Effector memory CD8-positive, alpha-beta T cell (primary cell): ENCODE data around the gene DENND2C.

ENCODE experiments used
- ATAC-seq: fragments of 150-1000 bp; cut with Tn5 transposase; replicated peaks from 2 replicates; pipeline ENCODE4 v1.10.0; 2021; ENCODE audit warnings: mild to moderate bottlenecking, moderate library complexity
- DNase-seq, 3 experiments: peaks; one replicate each; pipeline ENCODE4 v3.0.0; 2021
- H3K27ac Mint-ChIP-seq, 2 donors: one replicate each; pipeline ENCODE4 v1.8.0; 2022; ENCODE audit warnings: mild to moderate bottlenecking in 2 of 2, mixed read lengths in 2 of 2, moderate library complexity in 2 of 2
- H3K27me3 Mint-ChIP-seq, 2 donors: one replicate each; pipeline ENCODE4 v1.8.0; 2022; ENCODE audit warnings: mixed read lengths in 2 of 2
- H3K36me3 Mint-ChIP-seq: one replicate; pipeline ENCODE4 v1.8.0; 2022; ENCODE audit warnings: mild to moderate bottlenecking, moderate library complexity, mixed read lengths; ENCODE audit not compliant: insufficient read depth
- H3K4me1 Mint-ChIP-seq, 2 donors: one replicate each; pipeline ENCODE4 v1.8.0; 2022; ENCODE audit warnings: low read depth in 2 of 2, mixed read lengths in 2 of 2
- H3K4me3 Mint-ChIP-seq, 2 donors: one replicate each; pipeline ENCODE4 v1.8.0; 2022; ENCODE audit warnings: mild to moderate bottlenecking in 2 of 2, mixed read lengths in 2 of 2, moderate library complexity in 2 of 2
- H3K9me3 Mint-ChIP-seq, 2 donors: one replicate each; pipeline ENCODE4 v1.8.0; 2022; ENCODE audit warnings: mixed read lengths in 2 of 2
- total RNA-seq, 9 experiments: gene quantifications; one replicate each; lab custom pipeline; 2026; lab: John Stamatoyannopoulos, UW

DENND2C gene, protein sequence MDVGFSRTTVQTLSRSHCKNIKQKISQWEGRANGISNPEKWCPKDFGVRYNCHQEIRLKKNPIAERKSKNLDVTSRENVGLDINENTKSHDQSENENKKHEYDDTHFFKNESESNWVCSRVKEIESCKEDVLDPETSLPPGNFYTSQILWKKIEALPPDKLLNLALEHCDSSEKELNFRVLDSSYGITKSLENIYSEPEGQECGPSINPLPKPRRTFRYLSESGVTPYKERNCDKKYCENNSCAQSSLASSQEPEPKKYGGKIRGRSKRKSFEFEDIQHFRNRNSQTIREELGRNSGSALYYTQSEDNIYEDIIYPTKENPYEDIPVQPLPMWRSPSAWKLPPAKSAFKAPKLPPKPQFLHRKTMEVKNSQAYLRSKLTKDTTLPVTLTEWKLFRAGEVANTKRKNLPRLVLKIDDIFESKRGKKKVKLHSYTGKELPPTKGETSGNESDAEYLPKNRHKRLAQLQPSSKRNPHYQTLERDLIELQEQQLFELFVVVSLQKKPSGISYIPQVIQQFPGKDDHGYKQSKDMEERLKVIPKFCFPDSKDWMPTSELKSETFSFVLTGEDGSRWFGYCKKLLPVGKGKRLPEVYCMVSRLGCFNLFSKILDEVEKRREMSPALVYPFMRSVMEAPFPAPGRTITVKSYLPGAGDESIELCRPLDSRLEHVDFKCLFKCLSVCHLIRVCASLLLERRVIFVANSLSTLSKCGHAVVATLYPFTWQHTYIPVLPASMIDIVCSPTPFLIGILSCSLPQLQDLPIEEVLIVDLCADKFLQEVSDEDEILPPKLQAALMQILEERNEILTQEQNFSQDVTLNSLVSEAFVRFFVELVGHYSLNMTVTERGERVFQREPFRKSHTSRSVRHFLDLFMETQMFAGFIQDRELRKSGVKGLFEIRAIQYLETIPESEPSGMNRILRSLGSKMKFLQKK
- total RNA-seq, result 0.91 to 3.7 (median 2.6) reads per million in 9 experiments

- peak; percentile 59 for ATAC-seq
- Mint-ChIP-seq H3K9me3 (no peaks in the 10 kb centered on the region), H3K27ac (peak within 1 kb of the TSS in 1 of 2 donors; percentile 62), H3K27me3 (peaks cover 4 to 13% of the 10 kb centered on the region in 2 donors), H3K4me1 (peaks cover 3 to 5% of the 10 kb centered on the region in 2 donors), H3K36me3 (peaks cover 5% of the 10 kb centered on the region), H3K4me3 (peak within 1 kb of the TSS; percentile 91 to 93)
- no peak for DNase-seq
Measured at GRCh38 chr1:114669562-114670082, at the start of gene DENND2C. Gene DENND2C, minus strand, starts transcription at chr1:114670049. Its CDS starts 44,065 bp downstream, at chr1:114625984.

- no peaks in the 10 kb centered on the region for H3K9me3 Mint-ChIP-seq
- H3K36me3 Mint-ChIP-seq, result peaks cover 78% of the 10 kb centered on the region
- H3K27ac Mint-ChIP-seq, result no peak overlapping the region
- ATAC-seq (no peak), DNase-seq (no peak)
- peaks cover 11 to 16% of the 10 kb centered on the region in 2 donors for H3K4me1 Mint-ChIP-seq
- no peaks in the 10 kb centered on the region for H3K27me3 Mint-ChIP-seq
- H3K4me3 Mint-ChIP-seq, result no peak overlapping the region
Measured at GRCh38 chr1:114719424-114719787, 49.6 kb upstream of the DENND2C start.

DNA sequence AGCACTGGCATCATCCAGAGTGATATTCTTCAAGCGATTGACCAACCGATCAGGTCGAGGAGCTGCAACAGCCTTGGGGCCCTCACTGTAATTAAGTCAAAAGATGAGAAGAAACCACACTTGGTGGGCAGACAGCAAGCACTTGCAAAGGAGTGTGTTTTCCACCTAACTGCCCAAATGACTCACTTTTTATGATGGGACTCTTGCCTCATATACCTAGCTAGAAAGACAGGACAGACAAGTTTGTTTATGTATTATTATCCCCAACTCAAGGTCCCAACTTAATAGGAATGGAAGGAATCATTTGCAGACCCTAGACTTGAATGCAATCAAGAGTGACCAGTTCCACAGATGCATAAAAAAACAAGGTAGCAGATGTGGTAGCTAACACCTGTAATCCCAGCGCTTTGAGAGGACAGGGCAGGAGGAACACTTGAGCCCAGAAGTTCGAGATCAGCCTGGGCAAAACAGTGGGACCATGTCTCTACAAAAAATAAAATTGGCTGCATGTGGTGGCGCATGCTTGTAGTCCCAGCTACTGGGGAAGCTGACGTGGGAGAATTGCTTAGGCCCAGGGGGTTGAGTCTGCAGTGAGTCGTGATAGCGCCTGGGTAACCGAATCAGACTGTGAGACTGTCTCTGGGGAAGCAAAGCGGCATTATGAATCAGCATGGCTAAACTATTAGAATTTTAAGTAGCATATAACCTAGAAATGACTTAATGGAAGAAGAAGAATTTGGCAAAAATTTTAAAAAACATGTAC, 49.0 kb upstream of the DENND2C start:
- peaks cover 11 to 20% of the 10 kb centered on the region in 2 donors for H3K4me1 Mint-ChIP-seq
- H3K36me3 Mint-ChIP-seq, result peaks cover 72% of the 10 kb centered on the region
- H3K27ac Mint-ChIP-seq, result peak overlapping the region in 1 of 2 donors; percentile 17
- H3K4me3 Mint-ChIP-seq, result no peak overlapping the region
- H3K9me3 Mint-ChIP-seq, result no peaks in the 10 kb centered on the region
- no peak for DNase-seq
- H3K27me3 Mint-ChIP-seq, result no peaks in the 10 kb centered on the region
- ATAC-seq, result no peak

DNA sequence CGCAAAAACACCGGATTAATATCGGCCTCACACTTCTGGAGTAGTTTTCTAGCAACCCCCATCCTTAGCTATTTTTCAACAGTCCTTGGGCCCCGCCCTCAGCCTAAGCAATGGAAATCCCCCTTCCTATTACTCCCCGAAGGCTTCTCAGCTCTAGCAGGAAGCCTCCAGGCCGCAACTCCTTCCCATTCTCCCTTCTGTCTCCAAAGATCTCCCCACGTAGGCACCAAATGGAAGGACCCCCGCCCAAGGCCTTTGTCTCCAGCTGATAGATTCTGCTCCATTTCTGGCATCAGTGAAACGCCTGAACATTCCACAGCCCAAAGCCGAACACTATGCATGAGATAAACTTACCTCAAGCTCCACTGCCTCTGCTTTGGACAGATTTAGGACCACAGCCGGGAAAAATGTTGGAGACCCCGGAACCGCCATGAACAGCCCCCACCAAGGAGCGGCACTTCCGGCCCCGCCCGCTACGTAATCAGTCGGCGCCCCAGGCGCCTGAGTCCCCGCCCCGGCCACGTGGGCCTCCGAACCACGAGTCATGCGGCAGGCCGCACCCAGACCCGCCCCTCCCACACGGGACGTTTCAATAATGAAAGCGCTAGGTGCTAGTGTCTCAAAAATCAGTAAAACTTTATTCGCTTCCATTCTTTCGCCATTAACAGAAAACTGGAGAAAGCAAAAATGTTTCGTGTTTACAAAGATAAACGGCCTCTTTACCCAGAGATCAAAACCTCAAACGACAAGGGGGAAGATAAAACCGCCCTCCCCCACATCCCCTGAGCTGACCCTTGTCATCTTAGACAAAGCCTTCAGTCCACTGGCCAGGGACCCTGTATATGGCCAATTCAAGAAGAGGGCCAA, 46.7 kb upstream of the DENND2C start, which contains the start of gene NRAS:
TSS of gene NRAS (minus strand) at position 468 of the 867 bp plus-strand sequence. CDS start 611 bp downstream, outside the sequence.
- Mint-ChIP-seq H3K9me3 (no peaks in the 10 kb centered on the region), H3K4me3 (peak within 1 kb of the TSS; percentile 94 to 98), H3K36me3 (peaks cover 70% of the 10 kb centered on the region), H3K4me1 (peaks cover 11 to 20% of the 10 kb centered on the region in 2 donors), H3K27ac (peak within 1 kb of the TSS; percentile 99 to 100), H3K27me3 (no peaks in the 10 kb centered on the region)
- ATAC-seq, result peak; percentile 96
- peak; percentile 95 to 97 (median 96) for DNase-seq

GRCh38 chr1:114715952-114716303, 46.1 kb upstream of the DENND2C start:
- ATAC-seq (no peak), DNase-seq (no peak)
- Mint-ChIP-seq H3K27me3 (no peaks in the 10 kb centered on the region), H3K4me3 (peak overlapping the region; percentile 94 to 98), H3K36me3 (peaks cover 70% of the 10 kb centered on the region), H3K4me1 (peaks cover 11 to 20% of the 10 kb centered on the region in 2 donors), H3K9me3 (no peaks in the 10 kb centered on the region), H3K27ac (peak overlapping the region; percentile 99 to 100)

GRCh38 chr1:114712977-114713376, 43.1 kb upstream of the DENND2C start:
- ATAC-seq (no peak), DNase-seq (no peak)
- Mint-ChIP-seq H3K36me3 (peaks cover 65% of the 10 kb centered on the region), H3K4me3 (no peak overlapping the region), H3K9me3 (no peaks in the 10 kb centered on the region), H3K4me1 (peaks cover 11 to 20% of the 10 kb centered on the region in 2 donors), H3K27ac (peak overlapping the region in 1 of 2 donors; percentile 83), H3K27me3 (no peaks in the 10 kb centered on the region)

DNA sequence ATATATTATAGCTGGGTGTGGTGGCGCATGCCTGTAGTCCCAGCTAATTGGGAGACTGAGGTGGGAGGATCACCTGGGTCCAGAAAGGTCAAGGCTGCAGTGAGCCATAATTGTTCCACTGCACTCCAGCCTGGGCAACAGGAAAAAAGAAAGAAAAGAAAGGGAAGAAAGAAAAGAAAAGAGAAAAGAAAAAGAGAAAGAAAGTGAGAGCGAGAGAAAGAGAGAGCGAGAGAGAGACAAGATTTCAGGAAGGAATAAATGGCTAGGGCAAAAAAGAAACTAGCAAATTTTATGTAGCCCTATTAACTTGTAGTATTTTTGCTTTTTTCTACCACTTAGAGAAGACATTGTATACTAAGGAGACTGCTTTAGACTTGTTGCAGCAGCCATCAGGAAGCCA, 40.5 kb upstream of the DENND2C start:
- Mint-ChIP-seq H3K4me3 (no peak overlapping the region), H3K36me3 (peaks cover 67% of the 10 kb centered on the region), H3K27me3 (no peaks in the 10 kb centered on the region), H3K9me3 (no peaks in the 10 kb centered on the region), H3K4me1 (peaks cover 0 to 4% of the 10 kb centered on the region in 2 donors), H3K27ac (peak overlapping the region in 1 of 2 donors; percentile 0)
- DNase-seq (no peak), ATAC-seq (no peak)

DNA sequence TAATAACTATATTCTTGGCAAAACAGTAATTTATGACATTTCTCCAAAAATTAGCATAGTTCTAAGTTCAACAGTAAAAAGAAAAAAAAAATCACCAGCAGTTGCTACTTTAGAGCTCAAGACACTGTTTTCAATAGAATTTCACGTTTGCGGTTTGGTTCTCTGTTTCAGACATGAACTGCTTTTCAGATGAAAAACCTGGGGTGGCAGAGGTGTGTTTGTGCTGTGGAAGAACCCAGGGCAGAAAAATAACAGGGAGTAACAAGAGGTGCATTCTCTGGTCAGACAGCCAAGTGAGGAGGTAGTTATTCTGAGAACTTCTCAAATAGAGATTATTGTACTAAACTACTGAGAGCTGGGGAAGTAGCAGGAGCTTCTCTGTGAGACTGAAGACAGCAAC, 37.8 kb upstream of the DENND2C start:
- no peak overlapping the region for H3K27ac Mint-ChIP-seq
- no peak for ATAC-seq
- no peak for DNase-seq
- H3K9me3 Mint-ChIP-seq, result no peaks in the 10 kb centered on the region
- H3K4me3 Mint-ChIP-seq, result no peak overlapping the region
- no peaks in the 10 kb centered on the region for H3K27me3 Mint-ChIP-seq
- no peaks in the 10 kb centered on the region for H3K4me1 Mint-ChIP-seq
- H3K36me3 Mint-ChIP-seq, result peaks cover 60% of the 10 kb centered on the region

GRCh38 chr1:114703242-114703641, 33.4 kb upstream of the DENND2C start:
- H3K9me3 Mint-ChIP-seq, result no peaks in the 10 kb centered on the region
- H3K4me1 Mint-ChIP-seq, result no peaks in the 10 kb centered on the region
- DNase-seq, result no peak
- H3K27me3 Mint-ChIP-seq, result no peaks in the 10 kb centered on the region
- no peak for ATAC-seq
- H3K4me3 Mint-ChIP-seq, result no peak overlapping the region
- peaks cover 25% of the 10 kb centered on the region for H3K36me3 Mint-ChIP-seq
- no peak overlapping the region for H3K27ac Mint-ChIP-seq

GRCh38 chr1:114702737-114703136, 32.9 kb upstream of the DENND2C start:
- no peak for DNase-seq
- H3K9me3 Mint-ChIP-seq, result no peaks in the 10 kb centered on the region
- H3K27ac Mint-ChIP-seq, result no peak overlapping the region
- ATAC-seq, result no peak
- H3K4me3 Mint-ChIP-seq, result no peak overlapping the region
- peaks cover 20% of the 10 kb centered on the region for H3K36me3 Mint-ChIP-seq
- no peaks in the 10 kb centered on the region for H3K4me1 Mint-ChIP-seq
- no peaks in the 10 kb centered on the region for H3K27me3 Mint-ChIP-seq

DNA sequence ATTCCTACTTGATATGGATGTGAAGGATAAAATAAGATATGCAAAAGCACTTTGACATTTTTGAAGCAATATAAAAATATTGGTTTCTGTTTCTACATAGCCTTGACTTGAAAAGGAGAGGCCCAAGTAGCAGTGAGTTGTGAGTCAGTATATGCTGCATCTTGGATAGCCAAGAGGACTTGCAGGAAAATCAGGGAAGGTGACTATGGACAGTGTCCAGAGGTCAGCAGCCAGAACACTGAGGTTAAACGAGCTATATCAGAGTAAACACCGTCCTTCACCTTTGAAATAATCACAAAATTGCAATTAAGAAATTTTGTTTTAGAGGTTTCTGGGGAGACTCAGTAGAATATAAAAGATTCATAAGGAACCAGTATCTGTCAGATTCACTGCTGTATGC, 32.1 kb upstream of the DENND2C start:
- H3K9me3 Mint-ChIP-seq, result no peaks in the 10 kb centered on the region
- DNase-seq, result no peak
- H3K27me3 Mint-ChIP-seq, result peaks cover 0 to 6% of the 10 kb centered on the region in 2 donors
- ATAC-seq, result no peak
- H3K4me1 Mint-ChIP-seq, result no peaks in the 10 kb centered on the region
- no peak overlapping the region for H3K4me3 Mint-ChIP-seq
- no peak overlapping the region for H3K27ac Mint-ChIP-seq
- peaks cover 11% of the 10 kb centered on the region for H3K36me3 Mint-ChIP-seq

DNA sequence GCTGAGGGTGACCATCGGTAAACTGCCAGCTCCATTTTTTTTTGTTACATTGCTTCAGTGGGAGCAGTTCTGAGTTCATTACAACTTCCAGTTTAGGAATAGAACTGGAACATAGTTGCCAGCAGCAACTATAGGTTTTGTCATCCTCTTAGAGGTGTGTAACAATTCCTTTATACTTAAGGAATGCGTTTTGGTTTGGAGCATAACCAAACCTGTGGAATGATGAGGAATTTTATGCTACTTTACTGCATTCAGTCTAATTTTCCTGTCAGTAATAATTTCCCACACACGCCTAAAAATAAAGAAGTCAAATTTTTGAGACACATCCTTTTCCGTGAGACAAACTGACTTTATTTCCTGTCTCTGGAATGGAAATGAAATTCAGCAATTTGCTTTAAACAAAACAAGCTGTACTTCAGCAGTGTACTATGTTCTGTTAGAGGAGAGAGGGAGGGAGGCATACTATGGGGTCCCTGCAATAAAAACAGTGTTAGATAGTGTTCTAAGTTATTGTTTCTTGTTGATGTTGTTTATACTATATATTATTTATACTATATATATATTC, 30.3 kb upstream of the DENND2C start:
- ATAC-seq (no peak), DNase-seq (no peak)
- Mint-ChIP-seq H3K4me3 (no peak overlapping the region), H3K4me1 (no peaks in the 10 kb centered on the region), H3K27ac (no peak overlapping the region), H3K27me3 (peaks cover 7 to 18% of the 10 kb centered on the region in 2 donors), H3K9me3 (no peaks in the 10 kb centered on the region), H3K36me3 (no peaks in the 10 kb centered on the region)
